ENCODE results near the gene HBG2.
"Not testable (repeated sequence)": the region's sequence is repeated elsewhere in the genome, so short reads cannot be mapped to it uniquely, and the experiment has no call there.

The HBG2 gene

GRCh38 chr11:5249807-5250396 is 4.7 kb downstream of the HBG2 start, which contains the start of gene HBG1:
HBG1 (minus strand) TSS chr11:5249857; CDS start chr11:5249804, 53 bp downstream.
- not testable (repeated sequence) for DNase-seq (ENCODE audit: low read depth in 2 of 2)

GRCh38 chr11:5248498-5248897 is 6.1 kb downstream of the HBG2 start:
- DNase-seq (ENCODE audit: low read depth in 2 of 2): not testable (repeated sequence)

GRCh38 chr11:5247472-5248192 is 6.9 kb downstream of the HBG2 start:
- DNase-seq (ENCODE audit: low read depth in 2 of 2): no peak

GRCh38 chr11:5246772-5247471 is 7.7 kb downstream of the HBG2 start:
- DNase-seq (ENCODE audit: low read depth in 2 of 2): no peak

GRCh38 chr11:5245155-5245554 is 9.4 kb downstream of the HBG2 start:
- no peak for DNase-seq (ENCODE audit: low read depth in 2 of 2)

GRCh38 chr11:5243816-5244180 is 10.8 kb downstream of the HBG2 start:
- DNase-seq (ENCODE audit: low read depth in 2 of 2): no peak

- no peak for DNase-seq (ENCODE audit: low read depth in 2 of 2)
Measured at GRCh38 chr11:5242933-5243815, 11.4 kb downstream of the HBG2 start.

- DNase-seq (ENCODE audit: low read depth in 2 of 2): no peak
Measured at GRCh38 chr11:5242208-5242607, 12.4 kb downstream of the HBG2 start.

GRCh38 chr11:5241458-5241857 is 13.1 kb downstream of the HBG2 start:
- no peak for DNase-seq (ENCODE audit: low read depth in 2 of 2)

GRCh38 chr11:5240458-5240857 is 14.1 kb downstream of the HBG2 start:
- no peak for DNase-seq (ENCODE audit: low read depth in 2 of 2)

GRCh38 chr11:5240056-5240455 is 14.5 kb downstream of the HBG2 start:
- DNase-seq (ENCODE audit: low read depth in 2 of 2): no peak

GRCh38 chr11:5239046-5239445 is 15.5 kb downstream of the HBG2 start:
- no peak for DNase-seq (ENCODE audit: low read depth in 2 of 2)

GRCh38 chr11:5238486-5238885 is 16.1 kb downstream of the HBG2 start:
- DNase-seq (ENCODE audit: low read depth in 2 of 2): no peak

- no peak for DNase-seq (ENCODE audit: low read depth in 2 of 2)
Measured at GRCh38 chr11:5237420-5237819, 17.2 kb downstream of the HBG2 start.

GRCh38 chr11:5235364-5236095 is 19.1 kb downstream of the HBG2 start:
- no peak for DNase-seq (ENCODE audit: low read depth in 2 of 2)

GRCh38 chr11:5234381-5234834 is 20.2 kb downstream of the HBG2 start, which contains the start of gene HBD:
HBD (minus strand) TSS chr11:5234483; CDS start chr11:5234433, 50 bp downstream.
- DNase-seq (ENCODE audit: low read depth in 2 of 2): no peak

GRCh38 chr11:5233307-5233706 is 21.3 kb downstream of the HBG2 start:
- no peak for DNase-seq (ENCODE audit: low read depth in 2 of 2)

- no peak for DNase-seq (ENCODE audit: low read depth in 2 of 2)
Measured at GRCh38 chr11:5232821-5233220, 21.8 kb downstream of the HBG2 start.

GRCh38 chr11:5232176-5232575 is 22.4 kb downstream of the HBG2 start:
- DNase-seq (ENCODE audit: low read depth in 2 of 2): no peak

- no peak for DNase-seq (ENCODE audit: low read depth in 2 of 2)
Measured at GRCh38 chr11:5231111-5231510, 23.5 kb downstream of the HBG2 start.

GRCh38 chr11:5230266-5230665 is 24.3 kb downstream of the HBG2 start:
- no peak for DNase-seq (ENCODE audit: low read depth in 2 of 2)

All from stimulated activated CD4-positive, alpha-beta T cell treated with anti-CD3 and anti-CD28 coated beads, Interleukin-12 subunit alpha, Interleukin-12 subunit beta, amount 100 ng/mL, for 24 hours (primary cell).